ENCODE measurements around the gene PPM1G. TPM values are rescaled to one million over a fixed set of nuclear protein-coding genes. Genes with fewer than 3 reads are reported as not detected.

The PPM1G gene
- total and polyA plus RNA-seq, 9 donors = 27.2 to 89.4 (median 48.0) TPM

GRCh38 chr2:27351802-27352598, 57.4 kb downstream of the PPM1G start:
- DNase-seq = no peak
- Histone ChIP-seq H3K27ac (no peak overlapping the region), H3K36me3 (no peaks in the 10 kb centered on the region), H3K4me3 (no peak overlapping the region), H3K9me3 (no peaks in the 10 kb centered on the region), H3K4me1 (ENCODE audit: insufficient read depth) (peaks cover 2% of the 10 kb centered on the region), H3K27me3 (no peaks in the 10 kb centered on the region)
- TF ChIP-seq CTCF (IDR thresholded peaks at IDR 0.05) = no peak
- TF ChIP-seq POLR2A (IDR thresholded peaks at IDR 0.05) = no peak
- TF ChIP-seq EP300 (IDR thresholded peaks at IDR 0.05) = no peak
- intact Hi-C loops (cut with DNase I) = no loop called here
- WGBS, 3 donors = 69 to 72% (median 72%) methylated on average over 6 of the region's 6 CpGs

GRCh38 chr2:27350106-27350693, 59.2 kb downstream of the PPM1G start:
- H3K36me3 ChIP-seq = no peaks in the 10 kb centered on the region
- no peak overlapping the region for H3K27ac ChIP-seq
- no peaks in the 10 kb centered on the region for H3K4me1 ChIP-seq (ENCODE audit: insufficient read depth)
- TF ChIP-seq POLR2A (IDR thresholded peaks at IDR 0.05) = no peak
- no peak for TF ChIP-seq CTCF (IDR thresholded peaks at IDR 0.05)
- TF ChIP-seq EP300 (IDR thresholded peaks at IDR 0.05) = no peak
- DNase-seq = no peak
- WGBS, 3 donors = 66 to 75% (median 67%) methylated on average over 7 of the region's 7 CpGs
- intact Hi-C loops (cut with DNase I) = no loop called here
- H3K27me3 ChIP-seq = no peaks in the 10 kb centered on the region
- no peak overlapping the region for H3K4me3 ChIP-seq
- H3K9me3 ChIP-seq = no peaks in the 10 kb centered on the region

GRCh38 chr2:27347641-27348040, 61.8 kb downstream of the PPM1G start:
- intact Hi-C loops (cut with DNase I) = no loop called here
- no peaks in the 10 kb centered on the region for H3K9me3 ChIP-seq
- no peak for DNase-seq
- TF ChIP-seq CTCF (IDR thresholded peaks at IDR 0.05) (no peak), EP300 (IDR thresholded peaks at IDR 0.05) (no peak), POLR2A (IDR thresholded peaks at IDR 0.05) (no peak)
- H3K4me3 ChIP-seq = no peak overlapping the region
- H3K27ac ChIP-seq = no peak overlapping the region
- H3K27me3 ChIP-seq = no peaks in the 10 kb centered on the region
- 83 to 90% (median 90%) methylated on average over 2 of the region's 2 CpGs for WGBS, 3 donors
- no peaks in the 10 kb centered on the region for H3K4me1 ChIP-seq (ENCODE audit: insufficient read depth)
- no peaks in the 10 kb centered on the region for H3K36me3 ChIP-seq

GRCh38 chr2:27336173-27336572, 73.2 kb downstream of the PPM1G start:
- no peaks in the 10 kb centered on the region for H3K36me3 ChIP-seq
- H3K27me3 ChIP-seq = no peaks in the 10 kb centered on the region
- no peaks in the 10 kb centered on the region for H3K9me3 ChIP-seq
- intact Hi-C loops (cut with DNase I) = no loop called here
- no peak overlapping the region for H3K27ac ChIP-seq
- no peak for DNase-seq
- no peaks in the 10 kb centered on the region for H3K4me1 ChIP-seq (ENCODE audit: insufficient read depth)
- H3K4me3 ChIP-seq = no peak overlapping the region
- TF ChIP-seq EP300 (IDR thresholded peaks at IDR 0.05) (no peak), CTCF (IDR thresholded peaks at IDR 0.05) (no peak), POLR2A (IDR thresholded peaks at IDR 0.05) (no peak)
- WGBS, 3 donors = 91 to 95% (median 94%) methylated on average over 7 of the region's 7 CpGs

All from ovary (tissue), 9 donors.